OCI-LY7 (cell line): ENCODE measurements around the gene UQCC3. TPM values are rescaled to one million over a fixed set of nuclear protein-coding genes. Genes with fewer than 3 reads are reported as not detected.

Experiments
- BruUV-seq: library from RNA; stranded (reverse); fragments of 400-500 nt; replicated peaks from 2 replicates; lab custom pipeline; 2021; lab: Mats Ljungman, UMichigan
- CTCF ChIA-PET: fragments of 300-600 bp; sonication (Branson Sonifier 250); formaldehyde crosslinking; loops from one replicate; lab custom pipeline; 2022; ENCODE audit warnings: antibody characterized with exemption; ENCODE audit not compliant: unreplicated experiment; lab: Charles Lee
- POLR2A ChIA-PET: fragments of 300-600 bp; sonication (Branson Sonifier 250); formaldehyde crosslinking; loops from one replicate; lab custom pipeline; 2022; ENCODE audit warnings: antibody characterized with exemption; lab: Charles Lee
- DNase-seq: peaks from one replicate; pipeline ENCODE4 v3.0.0-alpha.2; 2015; ENCODE audit warnings: low spot score
- H2AFZ ChIP-seq: fragments of 200-600 bp; sonication (generic), shearing (Covaris generic); 2 replicates; pipeline ENCODE4 v1.6.1; 2014; ENCODE audit warnings: mild to moderate bottlenecking, antibody characterized with exemption, low read length, moderate library complexity
- H3K27ac ChIP-seq: fragments of 200-600 bp; sonication (generic); 2 replicates; pipeline ENCODE4 v1.5.1; 2014; ENCODE audit warnings: mixed run types, low read depth, mild to moderate bottlenecking, moderate library complexity, low read length, inconsistent platforms; ENCODE audit not compliant: poor library complexity, severe bottlenecking
- H3K36me3 ChIP-seq: fragments of 200-600 bp; sonication (generic); 2 replicates; pipeline ENCODE4 v1.6.1; 2014; ENCODE audit warnings: mild to moderate bottlenecking, antibody characterized with exemption, low read length, moderate library complexity, mixed read lengths; ENCODE audit not compliant: insufficient read depth
- H3K4me1 ChIP-seq: fragments of 200-600 bp; sonication (generic); 2 replicates; pipeline ENCODE4 v1.5.1; 2014; ENCODE audit warnings: mild to moderate bottlenecking, low read length; ENCODE audit not compliant: insufficient read depth, poor library complexity, severe bottlenecking
- H3K4me2 ChIP-seq: fragments of 200-600 bp; sonication (generic); 2 replicates; pipeline ENCODE4 v1.6.1; 2014; ENCODE audit warnings: mild to moderate bottlenecking, low read length
- H3K4me3 ChIP-seq: fragments of 200-600 bp; sonication (generic); 2 replicates; pipeline ENCODE4 v1.5.1; 2014; ENCODE audit warnings: mild to moderate bottlenecking, low read depth, low read length; ENCODE audit not compliant: poor library complexity, severe bottlenecking
- H3K79me2 ChIP-seq: fragments of 200-600 bp; sonication (generic); 2 replicates; pipeline ENCODE4 v1.6.1; 2016; ENCODE audit warnings: low read depth, mild to moderate bottlenecking, low read length, moderate library complexity, mixed read lengths; ENCODE audit not compliant: insufficient read depth
- H3K9me2 ChIP-seq: fragments of 200-600 bp; sonication (generic); 2 replicates; pipeline ENCODE4 v1.6.1; 2016; ENCODE audit warnings: mild to moderate bottlenecking, low read length, mixed read lengths; ENCODE audit not compliant: insufficient read depth
- H3K9me3 ChIP-seq: fragments of 200-600 bp; sonication (generic); 2 replicates; pipeline ENCODE4 v1.6.1; 2014; ENCODE audit warnings: mild to moderate bottlenecking, mixed run types, low read length, mixed read lengths
- H4K20me1 ChIP-seq: fragments of 200-600 bp; sonication (generic); 2 replicates; pipeline ENCODE4 v1.6.1; 2014; ENCODE audit warnings: mild to moderate bottlenecking, antibody characterized with exemption, low read length, moderate library complexity, mixed read lengths; ENCODE audit not compliant: insufficient read depth
- EZH2phosphoT487 ChIP-seq: fragments of 200-600 bp; sonication (generic); IDR thresholded peaks from 2 replicates; pipeline ENCODE4 v1.6.1; 2018; ENCODE audit warnings: low read depth, borderline replicate concordance, mild to moderate bottlenecking, mixed run types, antibody characterized with exemption, low read length, moderate library complexity, mixed read lengths
- intact Hi-C: fragments of 100-400 bp; cut with micrococcal nuclease; formaldehyde crosslinking; loops from one replicate; pipeline ENCODE4 v1.10.0; 2022; ENCODE audit not compliant: unreplicated experiment
- total RNA-seq, 2 experiments: library from RNA; depleted of rRNA in 1 of 2; stranded (reverse); fragments of >200 nt in 1 of 2; shearing (Covaris generic) in 1 of 2; gene quantifications; 2 replicates each; pipeline ENCODE4 v1.2.3, GENCODE V29; 2014 to 2022
- TF ChIP-seq, protein P1 (sequence below): fragments of 200-600 bp; sonication (generic); conservative IDR thresholded peaks from 2 replicates; pipeline ENCODE4 v1.5.1; 2014; ENCODE audit warnings: mild to moderate bottlenecking, antibody characterized with exemption, low read length, moderate library complexity, mixed read lengths

The UQCC3 gene
- total RNA-seq, 2 experiments from 2014 or later: 15.5 to 40.0 TPM

DNA sequence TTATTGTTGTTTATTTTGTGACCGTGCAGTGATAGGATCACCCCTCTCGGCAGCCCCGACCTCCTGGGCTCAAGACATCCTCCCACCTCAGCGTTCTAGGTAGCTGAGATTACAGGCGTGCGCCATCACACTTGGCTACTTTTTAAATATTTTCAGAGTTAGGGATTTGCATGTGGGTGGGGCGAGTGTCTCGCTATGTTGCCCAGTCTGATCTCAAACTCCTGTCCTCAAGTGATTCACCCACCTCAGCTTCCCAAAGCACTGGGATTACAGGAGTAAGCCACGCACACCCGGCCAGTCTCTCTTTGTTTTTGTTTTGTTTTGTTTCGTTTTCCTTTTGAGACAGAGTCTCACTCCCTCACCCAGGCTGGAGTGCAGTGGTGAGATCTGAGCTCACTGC lies 17.2 kb upstream of the UQCC3 start:
- Histone ChIP-seq H3K9me2 (no peaks in the 10 kb centered on the region), H3K79me2 (peaks cover 24% of the 10 kb centered on the region), H3K4me1 (peaks cover 25% of the 10 kb centered on the region), H3K4me2 (peak overlapping the region; percentile 3), H3K4me3 (no peak overlapping the region), H2AFZ (no peak overlapping the region), H3K36me3 (peaks cover 6% of the 10 kb centered on the region), H3K27ac (no peak overlapping the region), H4K20me1 (no peaks in the 10 kb centered on the region), H3K9me3 (no peaks in the 10 kb centered on the region)
- intact Hi-C loops: no loop called here
- DNase-seq: no peak
- POLR2A ChIA-PET: interaction anchor here (0.5 to 10.5 kb wide), 4 partner anchors 12 to 62 kb away, joined by 3 to 159 read pairs (median 4); partner anchors contain the start of genes C11orf98 and CSKMT
- BruUV-seq: no TSS peak
- CTCF ChIA-PET: interaction anchor here (0.6 kb wide), 1 partner anchor 62 kb away, joined by 4 read pairs; no protein-coding TSS in a partner anchor
- TF ChIP-seq, protein P1, sequence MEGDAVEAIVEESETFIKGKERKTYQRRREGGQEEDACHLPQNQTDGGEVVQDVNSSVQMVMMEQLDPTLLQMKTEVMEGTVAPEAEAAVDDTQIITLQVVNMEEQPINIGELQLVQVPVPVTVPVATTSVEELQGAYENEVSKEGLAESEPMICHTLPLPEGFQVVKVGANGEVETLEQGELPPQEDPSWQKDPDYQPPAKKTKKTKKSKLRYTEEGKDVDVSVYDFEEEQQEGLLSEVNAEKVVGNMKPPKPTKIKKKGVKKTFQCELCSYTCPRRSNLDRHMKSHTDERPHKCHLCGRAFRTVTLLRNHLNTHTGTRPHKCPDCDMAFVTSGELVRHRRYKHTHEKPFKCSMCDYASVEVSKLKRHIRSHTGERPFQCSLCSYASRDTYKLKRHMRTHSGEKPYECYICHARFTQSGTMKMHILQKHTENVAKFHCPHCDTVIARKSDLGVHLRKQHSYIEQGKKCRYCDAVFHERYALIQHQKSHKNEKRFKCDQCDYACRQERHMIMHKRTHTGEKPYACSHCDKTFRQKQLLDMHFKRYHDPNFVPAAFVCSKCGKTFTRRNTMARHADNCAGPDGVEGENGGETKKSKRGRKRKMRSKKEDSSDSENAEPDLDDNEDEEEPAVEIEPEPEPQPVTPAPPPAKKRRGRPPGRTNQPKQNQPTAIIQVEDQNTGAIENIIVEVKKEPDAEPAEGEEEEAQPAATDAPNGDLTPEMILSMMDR: no peak
- TF ChIP-seq EZH2phosphoT487: no peak

- no peaks in the 10 kb centered on the region for H4K20me1 ChIP-seq
- BruUV-seq: no TSS peak
- no peak for DNase-seq
- peaks cover 12% of the 10 kb centered on the region for H3K4me1 ChIP-seq
- peaks cover 17% of the 10 kb centered on the region for H3K79me2 ChIP-seq
- H3K36me3 ChIP-seq: peaks cover 17% of the 10 kb centered on the region
- H3K9me2 ChIP-seq: no peaks in the 10 kb centered on the region
- intact Hi-C loops: no loop called here
- no peak overlapping the region for H3K4me3 ChIP-seq
- no peak overlapping the region for H3K4me2 ChIP-seq
- H3K9me3 ChIP-seq: no peaks in the 10 kb centered on the region
- H3K27ac ChIP-seq: no peak overlapping the region
- ChIA-PET POLR2A (interaction anchor here (0.9 to 10.5 kb wide), 3 partner anchors 10 to 173 kb away, joined by 3 to 159 read pairs (median 3); partner anchors contain the start of genes C11orf98, CSKMT and ZBTB3), CTCF (no interaction called here)
- TF ChIP-seq, protein P1: no peak
- no peak for TF ChIP-seq EZH2phosphoT487
- H2AFZ ChIP-seq: no peak overlapping the region
Observed at GRCh38 chr11:62656796-62657429, 14.6 kb upstream of the UQCC3 start.
